Measurements from ENCODE around the gene CHST11.

Gene CHST11

GRCh38 chr12:104707194-104707593 lies 250.4 kb downstream of the CHST11 start:
- DNase-seq: no peak

- no peak for DNase-seq
These were observed 251.2 kb downstream of the CHST11 start for GRCh38 chr12:104707794-104708558.

GRCh38 chr12:104708891-104709290 lies 252.1 kb downstream of the CHST11 start:
- DNase-seq: no peak

- no peak for DNase-seq
These were observed 253.1 kb downstream of the CHST11 start for GRCh38 chr12:104709692-104710435.

GRCh38 chr12:104710940-104711689 lies 254.4 kb downstream of the CHST11 start:
- DNase-seq: no peak

GRCh38 chr12:104712477-104712876 lies 255.7 kb downstream of the CHST11 start:
- DNase-seq: no peak

- no peak for DNase-seq
These were observed 256.2 kb downstream of the CHST11 start for GRCh38 chr12:104712968-104713367.

- DNase-seq: no peak
These were observed 256.7 kb downstream of the CHST11 start for GRCh38 chr12:104713444-104713843.

GRCh38 chr12:104714369-104714768 lies 257.6 kb downstream of the CHST11 start:
- DNase-seq: no peak

GRCh38 chr12:104716172-104716571 lies 259.4 kb downstream of the CHST11 start:
- no peak for DNase-seq

GRCh38 chr12:104718304-104718929 lies 261.7 kb downstream of the CHST11 start:
- no peak for DNase-seq

GRCh38 chr12:104719700-104720338 lies 263.1 kb downstream of the CHST11 start:
- DNase-seq: no peak

GRCh38 chr12:104720339-104721038 lies 263.7 kb downstream of the CHST11 start:
- DNase-seq: no peak

GRCh38 chr12:104721039-104721405 lies 264.3 kb downstream of the CHST11 start:
- no peak for DNase-seq

GRCh38 chr12:104721936-104722335 lies 265.2 kb downstream of the CHST11 start:
- DNase-seq: no peak

GRCh38 chr12:104722601-104723534 lies 266.1 kb downstream of the CHST11 start:
- no peak for DNase-seq

- DNase-seq: no peak
These were observed 267.1 kb downstream of the CHST11 start for GRCh38 chr12:104723895-104724294.

GRCh38 chr12:104724992-104725585 lies 268.3 kb downstream of the CHST11 start:
- DNase-seq: no peak

- DNase-seq: no peak
These were observed 268.9 kb downstream of the CHST11 start for GRCh38 chr12:104725610-104726009.

- DNase-seq: no peak
These were observed 271.1 kb downstream of the CHST11 start for GRCh38 chr12:104727726-104728465.
